GF-D8 (cell line): ENCODE results near the gene IMPG2.

Experiments
- DNase-seq: peaks from one replicate; lab custom pipeline; 2025; lab: John Stamatoyannopoulos, UW

The IMPG2 gene

DNA sequence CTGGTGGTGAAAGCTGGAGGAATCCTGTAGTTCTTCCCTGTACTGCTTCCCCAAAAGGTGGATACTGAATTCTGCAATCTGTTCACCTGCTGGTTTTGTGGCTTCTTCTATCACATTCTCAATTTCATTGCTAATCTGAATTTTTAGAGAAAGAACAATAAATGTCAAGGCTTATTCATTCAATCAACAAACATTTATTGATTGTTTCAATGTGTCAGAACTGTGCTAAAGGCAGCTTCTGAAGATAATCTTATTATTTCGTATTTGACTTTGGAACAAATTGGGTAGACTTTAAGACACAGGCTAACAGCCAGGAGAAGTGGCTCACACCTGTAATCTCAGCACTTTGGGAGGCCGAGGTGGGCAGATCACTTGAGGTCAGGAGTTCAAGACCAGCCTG lies 46.8 kb downstream of the IMPG2 start:
- DNase-seq = no peak

DNA sequence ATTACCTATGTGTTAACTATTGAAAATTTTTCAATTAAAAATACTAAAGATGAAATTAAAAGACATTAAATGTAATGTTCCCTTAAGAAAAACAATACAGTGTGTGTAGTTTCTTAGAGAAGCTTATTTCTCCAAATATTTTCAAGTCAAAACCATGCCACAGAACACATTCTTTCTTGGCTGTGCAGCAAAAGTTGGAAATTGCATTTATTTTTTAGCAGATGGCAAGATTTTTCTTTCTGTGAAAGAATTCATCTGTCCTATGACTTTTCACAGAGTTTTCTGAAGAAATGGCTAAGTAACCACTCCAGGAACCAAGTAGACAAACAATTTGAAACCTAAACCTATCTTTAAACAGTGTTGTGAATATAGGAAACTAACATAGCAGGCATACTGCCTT lies 47.2 kb downstream of the IMPG2 start:
- no peak for DNase-seq

DNA sequence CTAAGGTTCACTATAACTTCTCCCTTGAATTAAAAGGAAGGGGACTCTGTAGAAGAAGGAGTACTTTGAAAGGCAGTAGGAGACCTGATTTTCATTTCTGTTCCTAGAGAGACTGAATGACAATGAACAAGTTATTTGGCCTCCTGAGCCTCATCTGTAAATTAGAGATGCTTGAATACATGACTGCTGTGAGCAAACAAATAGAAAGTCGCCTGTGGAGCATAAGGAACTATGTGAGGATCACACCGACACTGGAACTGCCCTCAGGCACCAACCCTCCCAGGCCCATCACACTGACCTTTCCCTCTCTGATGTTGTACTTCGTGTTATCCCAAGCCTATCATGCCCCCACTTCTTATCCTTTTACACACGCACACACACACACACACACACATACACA lies 48.6 kb downstream of the IMPG2 start:
- DNase-seq = no peak

DNA sequence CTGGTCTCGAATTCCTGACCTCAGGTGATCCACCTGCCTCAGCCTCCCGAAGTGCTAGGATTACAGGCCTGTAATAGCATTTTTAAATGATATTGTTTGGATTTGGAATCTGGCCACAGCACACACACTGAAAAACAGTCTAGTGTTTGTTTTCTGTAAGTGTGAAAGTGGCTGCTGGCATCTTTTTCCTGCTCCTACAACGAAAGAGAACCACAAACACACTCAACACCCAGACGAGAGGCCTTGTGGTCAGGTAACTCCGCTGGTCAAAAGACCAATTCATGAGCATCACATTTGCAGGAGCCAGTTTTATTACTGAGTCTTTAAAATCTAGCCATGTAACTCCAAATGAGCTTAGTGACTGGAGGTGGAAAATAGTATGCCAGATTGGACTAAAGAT lies 50.2 kb downstream of the IMPG2 start:
- DNase-seq = no peak

DNA sequence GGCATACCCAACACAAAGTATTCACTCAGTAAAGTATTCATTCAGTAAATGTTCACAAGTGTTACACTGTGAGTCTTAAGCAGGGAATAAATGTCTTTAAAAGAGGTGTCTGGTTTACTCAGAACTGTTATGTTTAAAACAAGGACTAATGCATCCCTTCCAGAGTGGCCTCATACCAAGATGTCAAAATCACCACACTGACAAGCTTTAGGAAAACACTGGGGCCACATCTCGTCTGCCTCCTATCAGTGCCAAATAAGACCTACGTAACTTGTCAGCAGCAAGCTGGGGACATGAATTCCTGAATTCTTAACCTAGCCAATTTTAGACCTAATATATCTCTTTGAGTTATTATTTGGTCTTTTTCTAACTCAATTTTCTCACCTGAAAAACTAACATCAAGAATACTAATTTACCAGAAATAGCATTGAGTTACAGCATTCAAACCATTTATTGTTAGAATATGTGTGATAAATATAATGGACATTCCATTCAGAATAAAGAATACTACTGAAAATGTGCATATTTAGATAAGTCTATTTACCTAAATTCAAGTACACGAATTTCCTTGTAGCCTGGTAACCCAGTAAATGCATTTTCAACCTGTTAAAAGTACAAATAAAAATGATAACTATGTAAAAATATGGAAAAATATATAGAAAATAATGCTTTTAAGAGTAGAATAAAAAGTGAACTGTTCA lies 51.3 kb downstream of the IMPG2 start:
- DNase-seq = no peak

DNA sequence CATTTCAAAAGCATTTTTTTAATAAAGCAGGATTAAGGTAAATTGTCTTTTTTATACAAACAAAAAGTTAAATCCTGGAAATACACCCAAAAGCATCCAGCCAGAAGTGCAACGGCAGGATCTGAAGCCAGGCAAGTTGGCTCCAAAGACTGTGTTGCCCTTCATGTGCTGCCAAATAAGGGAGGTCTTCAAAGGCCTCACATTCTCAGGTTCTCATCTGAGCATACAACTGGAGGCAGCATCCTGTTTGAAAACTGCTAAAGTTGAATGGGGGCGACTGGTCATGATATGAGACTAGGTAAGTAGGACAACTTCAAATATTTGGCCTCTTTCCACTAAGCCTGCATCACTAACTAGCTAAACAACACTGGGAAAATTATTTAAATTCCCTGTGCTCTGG lies 52.2 kb downstream of the IMPG2 start:
- no peak for DNase-seq

DNA sequence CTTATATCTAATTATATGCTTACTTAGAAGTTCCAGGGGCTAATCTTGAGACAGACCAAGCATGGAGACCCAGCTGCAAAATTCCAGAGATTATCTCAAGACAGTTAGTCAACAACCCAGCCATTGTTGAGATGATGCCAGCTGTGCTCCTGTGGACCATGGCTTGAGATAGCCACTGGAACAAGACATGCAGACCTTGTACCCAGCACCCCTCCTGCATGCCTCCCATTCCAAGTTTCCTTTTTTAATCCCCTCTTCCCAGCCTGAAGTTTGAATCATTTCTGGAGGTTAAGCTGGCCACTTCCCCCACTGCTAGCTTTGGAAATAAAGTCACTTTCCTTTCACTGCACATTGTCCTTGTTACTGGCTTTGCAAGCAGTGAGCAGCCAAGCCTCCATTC lies 53.8 kb downstream of the IMPG2 start:
- DNase-seq = no peak

DNA sequence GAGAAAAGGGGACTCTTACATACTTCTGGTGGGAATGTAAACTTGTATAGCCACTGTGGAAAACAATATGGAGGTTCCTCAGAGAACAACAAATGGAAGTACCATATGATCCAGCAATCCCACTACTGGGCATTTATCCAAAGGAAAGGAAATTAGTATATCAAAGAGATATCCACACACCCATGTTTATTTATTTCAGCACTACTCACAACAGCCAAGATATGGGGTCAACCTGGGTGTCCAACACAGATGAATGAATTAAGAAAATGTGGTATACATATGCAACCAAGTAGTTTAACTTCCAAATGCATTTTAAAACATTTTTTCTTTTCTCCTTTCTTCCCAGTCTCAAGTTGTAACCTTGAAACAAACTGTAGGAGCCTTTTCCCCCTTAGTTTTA lies 54.3 kb downstream of the IMPG2 start:
- DNase-seq = no peak

DNA sequence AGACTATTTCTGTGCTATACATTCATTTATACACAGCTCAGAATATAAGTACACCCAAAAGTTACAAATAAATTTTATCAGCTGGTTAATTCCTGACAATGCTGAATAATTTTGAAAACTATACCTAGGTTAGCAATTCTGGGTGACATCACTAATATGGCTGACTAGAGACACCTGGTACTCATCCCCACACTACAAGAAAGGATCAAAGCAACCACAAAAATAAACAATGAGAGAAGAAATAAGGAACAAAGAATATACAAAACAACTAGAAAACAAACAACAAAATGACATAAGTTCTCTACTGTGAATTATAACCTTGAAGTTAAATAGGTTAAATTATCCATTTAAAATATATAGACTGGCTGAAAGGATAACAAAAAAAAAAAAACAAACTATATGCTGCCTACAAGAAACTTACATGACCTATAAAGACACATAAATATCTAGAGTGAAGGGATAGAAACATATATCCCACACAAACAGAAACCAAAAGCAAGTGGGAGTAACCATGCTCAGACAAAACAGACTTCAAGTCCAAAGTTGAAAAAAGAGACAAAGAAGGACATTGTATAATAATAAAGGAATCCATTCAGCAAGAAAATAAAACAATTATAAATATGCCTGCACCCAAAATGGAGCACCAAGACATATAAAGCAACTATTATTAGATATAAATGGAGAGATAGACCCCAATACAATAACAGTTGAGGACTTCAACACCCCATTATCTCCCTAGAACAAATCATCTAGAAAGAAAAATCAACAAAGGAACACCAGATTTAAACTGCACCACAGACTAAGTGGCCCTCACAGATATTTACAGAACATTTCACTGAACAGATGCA lies 57.8 kb downstream of the IMPG2 start:
- DNase-seq = no peak

DNA sequence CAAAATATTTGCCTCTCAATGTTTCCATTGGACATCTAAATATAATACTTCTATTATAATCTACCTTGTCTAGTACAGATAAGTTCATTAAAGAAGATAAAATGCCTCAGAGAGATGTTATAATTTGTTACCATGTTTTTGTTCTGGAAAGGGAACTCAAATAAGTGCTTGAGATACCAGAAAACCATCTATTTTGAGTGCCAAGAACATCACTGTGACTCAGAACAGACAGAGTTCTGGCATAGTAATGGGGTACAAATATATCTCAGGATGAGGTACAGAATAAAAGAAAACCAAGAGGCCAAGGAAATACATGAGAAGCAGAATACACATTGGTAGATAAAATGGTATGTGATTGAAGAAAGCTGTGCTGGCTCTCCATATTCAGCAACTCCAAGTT lies 58.9 kb downstream of the IMPG2 start:
- no peak for DNase-seq

DNA sequence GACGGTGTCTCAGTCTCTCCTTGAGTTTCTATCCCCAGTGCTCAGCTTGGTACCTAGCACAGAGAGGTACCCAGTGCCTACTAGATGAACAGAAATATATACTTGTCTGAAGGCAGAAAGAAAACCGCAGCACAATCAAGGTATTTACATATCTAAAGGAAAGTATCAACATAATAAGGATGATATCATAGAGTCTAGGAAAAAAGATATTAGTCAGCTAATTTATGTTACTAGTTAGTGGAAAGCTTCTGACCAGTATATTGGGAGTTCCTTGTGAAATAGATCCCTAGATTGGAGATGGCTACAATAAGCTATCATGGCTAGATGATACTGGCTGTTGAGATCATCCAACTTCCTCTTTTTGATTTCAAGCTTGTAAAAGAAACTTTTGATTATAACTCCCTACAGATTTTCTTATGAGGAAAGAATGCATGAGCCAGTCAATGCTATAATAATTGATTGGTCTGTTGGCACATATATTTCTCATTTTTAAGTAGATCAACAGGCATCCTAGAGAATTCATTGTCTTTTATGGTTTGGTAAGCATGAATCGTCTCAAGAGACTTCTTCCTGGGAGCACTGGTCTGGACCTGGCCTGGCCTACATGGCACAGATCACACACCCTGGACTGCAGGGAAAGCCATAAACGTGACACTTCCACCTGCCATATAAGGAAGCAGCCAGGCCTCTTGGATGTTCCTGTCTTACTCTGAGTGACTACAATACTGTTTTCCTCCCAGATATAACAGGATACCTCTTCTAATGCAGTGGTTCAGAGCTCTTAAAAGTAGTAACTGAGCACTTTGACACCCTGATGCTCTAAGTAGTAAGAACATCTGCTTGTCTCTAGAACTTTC lies 60.7 kb downstream of the IMPG2 start:
- DNase-seq = no peak

DNA sequence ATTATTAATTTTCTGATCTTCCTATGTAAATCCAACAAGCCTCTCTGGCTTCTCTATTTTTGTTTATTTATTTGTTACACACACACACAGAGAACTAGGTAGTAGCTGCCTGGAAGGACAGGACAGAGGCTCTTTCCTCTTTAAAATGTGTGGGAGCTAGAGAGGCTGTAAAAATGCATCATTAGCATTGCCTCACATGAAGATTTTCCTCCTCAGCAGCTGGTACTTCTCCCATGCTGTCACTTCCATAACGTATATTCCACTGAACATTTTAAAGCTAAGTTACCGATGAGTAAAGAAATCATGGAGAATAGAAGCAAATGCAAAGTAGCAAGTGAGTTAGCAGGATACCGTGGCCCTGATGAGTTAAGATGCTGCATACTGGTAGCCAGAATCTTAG lies 63.9 kb downstream of the IMPG2 start:
- DNase-seq = no peak

DNA sequence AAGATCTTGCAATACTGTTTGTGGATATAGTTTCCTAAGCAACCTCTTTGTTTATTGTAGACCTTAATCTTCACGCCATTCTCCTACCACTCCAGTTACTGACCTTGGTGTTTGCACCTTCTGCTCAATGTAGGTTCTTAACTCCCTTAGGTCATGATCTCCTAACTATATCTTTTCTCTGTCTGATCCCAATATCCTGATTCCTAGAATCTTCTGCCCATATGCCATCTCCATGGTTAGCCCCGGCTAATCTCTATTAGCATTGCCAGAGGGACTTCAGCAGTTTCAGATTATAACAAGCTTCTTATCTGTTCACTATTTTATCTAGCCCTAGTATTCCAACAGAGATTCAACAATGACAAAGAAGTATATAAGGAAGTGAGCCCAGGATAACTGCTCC lies 64.9 kb downstream of the IMPG2 start:
- no peak for DNase-seq

DNA sequence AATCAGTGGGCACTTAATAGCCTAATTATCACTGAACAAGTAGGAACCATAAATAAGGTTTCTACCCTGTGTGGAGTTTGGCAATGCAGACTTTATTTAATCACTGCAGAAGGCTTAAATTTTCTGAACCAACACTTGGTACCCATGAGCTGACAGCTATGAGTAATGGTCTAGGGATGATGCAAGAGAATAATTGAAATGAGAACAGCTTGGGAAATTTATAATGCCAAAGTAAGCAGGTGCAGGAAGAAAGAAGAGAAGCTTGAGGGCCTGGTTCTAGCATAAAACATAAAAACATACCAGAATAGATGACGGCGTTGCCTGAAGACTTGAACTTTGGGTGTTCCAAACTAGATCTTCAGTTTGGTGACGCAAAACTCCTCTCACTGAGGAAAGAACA lies 67.0 kb downstream of the IMPG2 start:
- DNase-seq = no peak

DNA sequence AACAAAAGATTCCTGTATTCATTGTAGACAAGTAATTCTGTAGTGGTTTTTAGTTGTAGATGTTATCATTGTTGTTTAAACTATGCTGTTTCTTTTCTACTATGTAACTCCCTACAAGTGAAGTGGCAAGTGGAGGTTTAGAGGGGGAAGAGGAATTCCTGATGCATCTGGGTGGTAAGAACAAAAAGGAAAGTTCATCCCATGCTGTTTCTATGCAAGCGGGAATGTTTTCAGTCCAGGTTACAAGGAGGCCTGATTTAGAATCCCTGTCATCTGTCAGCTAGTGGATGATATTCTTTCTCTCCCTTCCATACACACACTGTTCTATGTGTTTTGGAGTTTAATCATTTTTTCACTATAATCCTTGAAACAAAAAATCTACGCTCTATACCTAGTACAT lies 67.4 kb downstream of the IMPG2 start:
- DNase-seq = no peak

DNA sequence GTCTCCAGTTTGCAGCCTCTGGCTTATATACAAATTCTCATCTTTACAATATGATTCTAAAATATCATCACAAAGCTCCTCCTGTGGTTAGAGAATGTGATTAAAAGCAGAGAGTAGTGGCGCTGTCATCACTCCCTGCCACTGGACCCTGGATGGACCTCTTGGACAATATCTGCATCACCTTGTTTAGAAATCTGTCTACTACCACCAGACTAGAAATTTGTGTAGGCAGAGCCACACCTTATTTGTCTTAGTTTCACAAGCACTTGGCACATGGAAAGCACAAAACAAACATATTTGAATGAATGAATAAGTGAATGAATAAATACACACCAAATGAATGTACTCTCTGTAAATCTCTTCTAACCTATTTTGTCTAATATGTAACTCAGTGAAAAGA lies 68.1 kb downstream of the IMPG2 start:
- no peak for DNase-seq

DNA sequence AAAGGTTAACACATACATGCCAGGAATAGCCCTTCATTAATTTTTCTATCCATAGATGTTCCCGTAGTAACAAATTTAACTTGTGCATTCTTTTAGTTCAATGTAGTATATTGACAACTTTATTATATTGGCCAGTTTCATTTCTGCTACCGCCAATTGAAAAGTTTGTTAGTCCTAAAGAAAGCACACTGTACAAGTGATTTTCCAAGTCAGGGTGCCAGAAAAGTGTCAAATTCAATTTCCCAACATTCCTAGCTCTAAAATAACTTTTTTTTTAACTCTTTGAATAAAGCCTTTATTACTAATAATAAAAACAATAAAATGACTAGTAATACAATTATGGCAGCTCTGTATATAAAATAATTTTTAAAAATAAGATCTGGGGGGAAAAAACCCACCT lies 68.9 kb downstream of the IMPG2 start:
- no peak for DNase-seq

DNA sequence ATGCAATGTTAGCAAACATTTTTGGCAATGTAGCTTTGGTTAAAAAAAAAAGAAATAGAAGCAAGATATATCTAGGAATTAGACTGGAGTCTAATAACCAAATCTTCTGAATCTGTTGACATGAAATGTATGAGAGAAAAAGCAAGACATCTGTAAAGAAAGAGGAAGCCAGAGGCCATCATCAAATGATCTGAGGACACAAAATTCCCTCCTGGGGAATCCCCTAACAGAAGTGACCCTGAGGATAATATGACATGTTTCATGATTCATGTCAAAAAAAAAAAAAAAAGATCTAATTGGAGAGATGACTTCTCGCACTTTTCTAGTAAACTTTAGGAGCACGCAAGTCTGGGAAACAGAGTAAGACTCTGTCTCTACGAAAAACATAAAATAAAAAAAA lies 70.9 kb downstream of the IMPG2 start:
- no peak for DNase-seq

DNA sequence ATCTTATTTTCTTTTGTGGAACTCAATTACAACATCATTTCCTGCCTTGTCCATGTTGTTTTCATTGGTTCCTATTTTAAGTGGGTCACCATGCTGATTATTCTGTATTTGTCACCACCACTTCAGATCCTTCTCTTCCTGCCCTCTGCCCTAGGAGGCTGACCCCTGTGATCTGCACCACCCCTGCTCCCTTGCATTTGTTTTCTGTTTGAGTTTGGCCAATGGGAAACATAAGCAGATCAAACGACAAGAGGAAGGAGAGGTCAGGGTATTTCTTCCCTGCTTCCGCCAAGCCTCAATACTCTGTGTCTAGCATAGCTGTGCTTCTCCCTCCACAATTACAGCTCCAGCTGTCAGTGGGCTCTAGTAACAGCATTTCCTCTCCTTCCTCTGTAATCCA lies 71.6 kb downstream of the IMPG2 start:
- no peak for DNase-seq

DNA sequence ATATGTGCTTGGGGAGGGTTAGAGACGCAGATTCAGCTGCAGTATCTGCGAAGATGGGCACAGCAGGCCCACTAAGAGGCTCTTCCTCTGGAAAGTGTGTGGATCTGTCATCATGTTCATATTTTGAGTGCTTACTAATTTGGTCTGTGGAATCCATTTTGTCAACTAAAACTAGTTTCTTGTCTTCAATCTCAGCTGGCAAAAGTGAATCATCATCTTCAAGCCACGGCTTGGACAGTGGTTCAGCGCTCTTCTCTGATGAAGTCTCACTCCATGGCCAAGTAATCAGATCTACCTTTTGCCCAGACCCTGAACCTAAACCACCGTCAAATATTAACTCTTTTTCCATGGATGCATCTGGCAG lies 76.2 kb downstream of the IMPG2 start:
- DNase-seq = no peak

DNA sequence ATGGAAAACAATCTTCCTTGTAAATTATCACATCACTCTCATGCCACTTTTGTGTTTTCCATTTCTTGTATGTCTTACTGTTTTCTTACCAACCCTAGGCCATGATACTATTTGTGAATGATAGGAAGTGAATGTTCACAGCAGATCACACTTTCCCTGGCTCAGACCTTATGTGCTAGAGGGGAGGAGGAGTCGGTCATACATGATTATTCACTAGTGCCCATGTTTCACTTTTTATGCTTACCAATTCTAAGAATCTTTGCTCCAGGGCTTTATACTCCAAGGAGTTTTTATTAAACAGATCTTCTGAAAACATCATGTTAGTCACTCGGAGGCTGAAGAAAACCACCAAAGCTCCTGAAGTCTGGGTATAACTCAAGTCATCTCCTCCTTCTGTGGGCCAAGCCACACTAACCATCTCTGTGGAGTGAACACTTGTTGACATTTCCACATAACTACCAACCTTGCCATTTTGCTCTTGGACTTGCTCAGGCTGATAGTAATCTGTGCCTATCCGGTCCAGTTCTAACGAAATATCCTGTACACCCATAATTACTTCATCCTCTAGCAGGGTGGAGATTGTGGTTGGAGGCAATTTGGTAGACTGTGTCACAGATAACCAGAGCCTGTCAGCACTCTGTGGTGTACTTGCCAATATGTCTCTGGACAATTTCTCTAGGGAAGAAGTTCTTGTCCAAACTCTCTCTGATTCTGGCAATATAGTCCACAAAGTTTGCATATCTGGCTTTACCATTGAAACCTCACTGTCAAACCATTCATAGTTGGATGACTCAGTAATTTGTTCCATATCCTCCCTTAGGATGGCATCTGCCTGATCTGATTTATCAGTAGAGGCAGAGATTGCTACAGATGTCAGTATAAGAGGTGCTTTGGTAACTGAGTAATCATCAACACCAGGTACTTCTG lies 76.8 kb downstream of the IMPG2 start:
- no peak for DNase-seq
